Breast epithelium (tissue), 3 donors: ENCODE measurements around the gene CMTM3.

Experiments used
- POLR2A ChIP-seq: fragments of 450-650 bp; IDR thresholded peaks from one replicate; pipeline ENCODE4 v1.6.1; 2016; ENCODE audit warnings: antibody characterized with exemption, mild to moderate bottlenecking, moderate library complexity
- TF ChIP-seq, protein P1 (sequence below), 3 donors: fragments of 450-650 bp; IDR thresholded peaks; one replicate each; pipeline ENCODE4 v1.5.1; 2016 to 2017; ENCODE audit warnings: antibody characterized with exemption in 3 of 3, mild to moderate bottlenecking in 3 of 3, moderate library complexity in 3 of 3

DNA sequence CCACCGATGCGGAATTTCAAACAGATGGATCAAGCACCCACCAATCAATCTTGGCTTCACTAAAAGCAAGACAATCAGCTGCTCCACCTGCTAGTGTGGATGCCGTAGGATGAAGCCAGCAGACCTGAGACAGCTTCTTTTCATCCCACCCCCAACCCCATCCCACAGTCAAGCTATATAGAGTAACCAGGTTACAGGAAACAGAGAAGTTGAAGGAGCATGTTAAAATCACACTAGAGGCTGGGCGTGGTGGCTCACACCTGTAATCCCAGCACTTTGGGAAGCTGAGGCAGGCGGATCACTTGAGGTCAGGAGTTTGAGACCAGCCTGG is 54.3 kb downstream of the CMTM3 start:
- no peak for TF ChIP-seq POLR2A
- TF ChIP-seq, protein P1, sequence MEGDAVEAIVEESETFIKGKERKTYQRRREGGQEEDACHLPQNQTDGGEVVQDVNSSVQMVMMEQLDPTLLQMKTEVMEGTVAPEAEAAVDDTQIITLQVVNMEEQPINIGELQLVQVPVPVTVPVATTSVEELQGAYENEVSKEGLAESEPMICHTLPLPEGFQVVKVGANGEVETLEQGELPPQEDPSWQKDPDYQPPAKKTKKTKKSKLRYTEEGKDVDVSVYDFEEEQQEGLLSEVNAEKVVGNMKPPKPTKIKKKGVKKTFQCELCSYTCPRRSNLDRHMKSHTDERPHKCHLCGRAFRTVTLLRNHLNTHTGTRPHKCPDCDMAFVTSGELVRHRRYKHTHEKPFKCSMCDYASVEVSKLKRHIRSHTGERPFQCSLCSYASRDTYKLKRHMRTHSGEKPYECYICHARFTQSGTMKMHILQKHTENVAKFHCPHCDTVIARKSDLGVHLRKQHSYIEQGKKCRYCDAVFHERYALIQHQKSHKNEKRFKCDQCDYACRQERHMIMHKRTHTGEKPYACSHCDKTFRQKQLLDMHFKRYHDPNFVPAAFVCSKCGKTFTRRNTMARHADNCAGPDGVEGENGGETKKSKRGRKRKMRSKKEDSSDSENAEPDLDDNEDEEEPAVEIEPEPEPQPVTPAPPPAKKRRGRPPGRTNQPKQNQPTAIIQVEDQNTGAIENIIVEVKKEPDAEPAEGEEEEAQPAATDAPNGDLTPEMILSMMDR (IDR thresholded peaks at IDR 0.05) = no peak
